Ishikawa (cell line): ENCODE measurements around the gene IRAK1.

Experiments used
- CEBPB ChIP-seq: IDR thresholded peaks from 2 replicates; pipeline ENCODE4 v1.6.1; 2012
- CREB1 ChIP-seq: IDR thresholded peaks from 2 replicates; pipeline ENCODE4 v1.6.1; 2012; ENCODE audit warnings: low read depth
- EGR1 ChIP-seq: IDR thresholded peaks from 2 replicates; pipeline ENCODE4 v1.6.1; 2012
- EP300 ChIP-seq: IDR thresholded peaks from 2 replicates; pipeline ENCODE4 v1.6.1; 2012; ENCODE audit warnings: borderline replicate concordance
- FOXM1 ChIP-seq: IDR thresholded peaks from 2 replicates; pipeline ENCODE4 v1.6.1; 2012; ENCODE audit warnings: low read depth, borderline replicate concordance
- MAX ChIP-seq: IDR thresholded peaks from 2 replicates; pipeline ENCODE4 v1.6.1; 2012
- NFIC ChIP-seq: IDR thresholded peaks from 2 replicates; pipeline ENCODE4 v1.6.1; 2012
- RAD21 ChIP-seq: IDR thresholded peaks from 2 replicates; pipeline ENCODE4 v1.6.1; 2012; ENCODE audit warnings: low read depth
- REST ChIP-seq: IDR thresholded peaks from 2 replicates; pipeline ENCODE4 v1.6.1; 2012; ENCODE audit warnings: low read depth, mild to moderate bottlenecking
- TAF1 ChIP-seq: IDR thresholded peaks from 2 replicates; pipeline ENCODE4 v1.6.1; 2012; ENCODE audit warnings: low read depth, mild to moderate bottlenecking
- TCF12 ChIP-seq: IDR thresholded peaks from 2 replicates; pipeline ENCODE4 v1.6.1; 2012; ENCODE audit warnings: low read depth
- TEAD4 ChIP-seq: IDR thresholded peaks from 2 replicates; pipeline ENCODE4 v1.6.1; 2012
- USF1 ChIP-seq: IDR thresholded peaks from 2 replicates; pipeline ENCODE4 v1.6.1; 2012
- YY1 ChIP-seq: IDR thresholded peaks from 2 replicates; pipeline ENCODE4 v1.6.1; 2012; ENCODE audit warnings: low read depth
- ZBTB7A ChIP-seq: IDR thresholded peaks from 2 replicates; pipeline ENCODE4 v1.6.1; 2012; ENCODE audit warnings: low read depth

The IRAK1 gene

GRCh38 chrX:154038656-154039055 is 19.0 kb upstream of the IRAK1 start:
- TF ChIP-seq CEBPB, result no peak
- TF ChIP-seq ZBTB7A, result no peak
- no peak for TF ChIP-seq TCF12
- TF ChIP-seq FOXM1, result no peak
- TF ChIP-seq RAD21, result no peak
- TF ChIP-seq NFIC, result no peak
- TF ChIP-seq CREB1, result no peak
- TF ChIP-seq REST, result no peak
- TF ChIP-seq EP300, result no peak
- TF ChIP-seq YY1, result no peak
- TF ChIP-seq MAX, result no peak
- TF ChIP-seq EGR1, result no peak
- no peak for TF ChIP-seq TEAD4
- TF ChIP-seq USF1, result no peak

GRCh38 chrX:154037754-154038153 is 18.1 kb upstream of the IRAK1 start:
- no peak for TF ChIP-seq CEBPB
- no peak for TF ChIP-seq MAX
- TF ChIP-seq REST, result no peak
- no peak for TF ChIP-seq RAD21
- TF ChIP-seq TEAD4, result no peak
- TF ChIP-seq TAF1, result no peak
- TF ChIP-seq ZBTB7A, result no peak
- TF ChIP-seq NFIC, result no peak
- TF ChIP-seq TCF12, result no peak

- no peak for TF ChIP-seq YY1
- TF ChIP-seq CEBPB, result no peak
- TF ChIP-seq TCF12, result no peak
- no peak for TF ChIP-seq MAX
- no peak for TF ChIP-seq RAD21
- TF ChIP-seq USF1, result no peak
- TF ChIP-seq CREB1, result no peak
- no peak for TF ChIP-seq EGR1
- TF ChIP-seq REST, result no peak
- no peak for TF ChIP-seq TAF1
- no peak for TF ChIP-seq FOXM1
- no peak for TF ChIP-seq ZBTB7A
- TF ChIP-seq NFIC, result no peak
- TF ChIP-seq EP300, result no peak
- TF ChIP-seq TEAD4, result no peak
Observed at GRCh38 chrX:154036513-154036912, 16.8 kb upstream of the IRAK1 start.

GRCh38 chrX:154033848-154034247 is 14.1 kb upstream of the IRAK1 start:
- no peak for TF ChIP-seq RAD21

- TF ChIP-seq USF1 (no peak), EGR1 (no peak), TAF1 (no peak), CREB1 (no peak), RAD21 (no peak), MAX (no peak), FOXM1 (no peak)
Observed at GRCh38 chrX:154032653-154033052, 13.0 kb upstream of the IRAK1 start.
